ENCODE measurements around the gene PCOLCE2. TPM values are rescaled to one million over a fixed set of nuclear protein-coding genes. Genes with fewer than 3 reads are reported as not detected.

PCOLCE2 gene
- total RNA-seq, 6 experiments from 2014 or later = 1.8 to 9.7 (median 3.8) TPM

DNA sequence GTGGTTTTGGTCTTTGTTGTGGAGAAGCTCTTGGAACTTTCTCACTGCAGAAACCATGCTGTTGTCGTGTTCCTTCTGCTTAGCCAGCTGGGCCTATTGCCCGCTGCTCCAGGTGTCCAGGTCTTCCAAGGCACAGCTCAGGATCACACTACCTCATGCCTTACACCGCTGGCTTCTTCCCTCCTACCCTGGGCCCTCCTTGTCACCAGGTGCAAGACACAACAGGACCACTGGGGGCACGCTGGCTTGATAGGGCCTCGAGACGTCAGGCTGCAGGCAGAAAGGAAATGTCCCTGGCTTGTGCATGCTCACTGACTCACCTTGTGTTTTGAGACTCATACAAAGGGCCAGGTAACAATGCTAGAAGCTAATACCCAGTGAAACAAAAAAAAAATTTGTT lies 42.3 kb upstream of the PCOLCE2 start:
- H3K27me3 ChIP-seq = no peaks in the 10 kb centered on the region
- H3K4me3 ChIP-seq = no peak overlapping the region
- H3K9me3 ChIP-seq = no peaks in the 10 kb centered on the region
- WGBS (ENCODE audit: insufficient coverage, low coverage, low lambda C conversion rate, missing lambda C conversion rate) = 75% methylated on average over 5 of the region's 6 CpGs
- no peak for ATAC-seq
- intact Hi-C loops (cut with DNase I) = loop anchor here in 1 of 2 donors (10.0 kb wide), 1 partner anchor 54 kb away; no protein-coding TSS in a partner anchor
- TF ChIP-seq, protein P1, sequence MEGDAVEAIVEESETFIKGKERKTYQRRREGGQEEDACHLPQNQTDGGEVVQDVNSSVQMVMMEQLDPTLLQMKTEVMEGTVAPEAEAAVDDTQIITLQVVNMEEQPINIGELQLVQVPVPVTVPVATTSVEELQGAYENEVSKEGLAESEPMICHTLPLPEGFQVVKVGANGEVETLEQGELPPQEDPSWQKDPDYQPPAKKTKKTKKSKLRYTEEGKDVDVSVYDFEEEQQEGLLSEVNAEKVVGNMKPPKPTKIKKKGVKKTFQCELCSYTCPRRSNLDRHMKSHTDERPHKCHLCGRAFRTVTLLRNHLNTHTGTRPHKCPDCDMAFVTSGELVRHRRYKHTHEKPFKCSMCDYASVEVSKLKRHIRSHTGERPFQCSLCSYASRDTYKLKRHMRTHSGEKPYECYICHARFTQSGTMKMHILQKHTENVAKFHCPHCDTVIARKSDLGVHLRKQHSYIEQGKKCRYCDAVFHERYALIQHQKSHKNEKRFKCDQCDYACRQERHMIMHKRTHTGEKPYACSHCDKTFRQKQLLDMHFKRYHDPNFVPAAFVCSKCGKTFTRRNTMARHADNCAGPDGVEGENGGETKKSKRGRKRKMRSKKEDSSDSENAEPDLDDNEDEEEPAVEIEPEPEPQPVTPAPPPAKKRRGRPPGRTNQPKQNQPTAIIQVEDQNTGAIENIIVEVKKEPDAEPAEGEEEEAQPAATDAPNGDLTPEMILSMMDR (IDR thresholded peaks at IDR 0.05) = no peak
- TF ChIP-seq POLR2A (IDR thresholded peaks at IDR 0.05) = no peak
- no peak overlapping the region for H3K27ac ChIP-seq
- no peaks in the 10 kb centered on the region for H3K36me3 ChIP-seq
- peaks cover 0 to 32% (median 5%) of the 10 kb centered on the region in 4 donors for H3K4me1 ChIP-seq
- no peak for DNase-seq

DNA sequence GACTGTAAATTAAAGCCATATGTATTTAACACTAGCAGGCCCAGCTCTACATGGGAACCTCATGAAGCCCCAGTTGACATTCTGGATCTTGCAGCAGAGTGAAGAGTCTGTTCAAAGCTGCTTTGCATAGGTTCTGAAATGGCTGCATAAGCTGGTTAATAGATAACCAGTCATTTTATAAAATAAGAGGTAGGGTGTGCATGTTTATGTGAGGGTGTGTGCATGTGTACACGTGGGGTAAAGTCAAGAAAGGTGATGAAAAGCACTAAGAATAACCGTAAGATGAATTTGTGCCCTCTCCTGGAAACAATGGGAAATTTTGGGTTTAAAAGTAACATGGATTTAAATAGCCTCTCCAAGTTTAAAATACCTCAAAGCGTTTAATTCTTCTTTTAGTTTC lies 41.6 kb upstream of the PCOLCE2 start:
- WGBS (ENCODE audit: insufficient coverage, low coverage, low lambda C conversion rate, missing lambda C conversion rate) = 30% methylated on average over 3 of the region's 3 CpGs

DNA sequence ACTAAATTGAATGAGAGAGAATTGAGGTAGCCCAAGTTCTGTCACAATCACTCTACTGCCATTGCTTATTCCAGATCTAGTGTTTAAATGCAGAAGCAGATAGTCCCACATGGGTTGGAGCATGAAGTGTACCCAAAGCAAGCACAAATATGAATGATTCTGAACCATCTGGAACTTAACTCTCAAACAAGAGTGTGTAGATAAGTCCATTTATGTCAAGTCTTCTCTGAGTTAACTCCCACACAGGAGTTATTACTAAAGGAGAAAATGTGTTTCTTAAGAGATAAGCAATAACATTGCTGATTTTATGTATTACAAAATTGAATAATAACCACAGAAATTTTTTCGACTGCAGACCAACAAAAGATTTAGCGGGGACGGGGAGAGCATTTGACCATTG lies 41.0 kb upstream of the PCOLCE2 start:
- H3K27ac ChIP-seq = no peak overlapping the region
- no peak for ATAC-seq
- no peak for DNase-seq
- no peaks in the 10 kb centered on the region for H3K9me3 ChIP-seq
- H3K27me3 ChIP-seq = no peaks in the 10 kb centered on the region
- H3K4me3 ChIP-seq = no peak overlapping the region
- no peak for TF ChIP-seq POLR2A (IDR thresholded peaks at IDR 0.05)
- TF ChIP-seq, protein P1 (IDR thresholded peaks at IDR 0.05) = no peak
- WGBS (ENCODE audit: insufficient coverage, low coverage, low lambda C conversion rate, missing lambda C conversion rate) = 93% methylated on average over 3 of the region's 3 CpGs
- no peaks in the 10 kb centered on the region for H3K36me3 ChIP-seq
- intact Hi-C loops (cut with DNase I) = loop anchor here in 1 of 2 donors (10.0 kb wide), 1 partner anchor 55 kb away; no protein-coding TSS in a partner anchor
- H3K4me1 ChIP-seq = peaks cover 0 to 29% (median 6%) of the 10 kb centered on the region in 4 donors

More for the DNA sequence above, 41.6 kb upstream of the PCOLCE2 start:
- peak in 1 of 4 donors; percentile 13 for ATAC-seq
- no peak overlapping the region for H3K27ac ChIP-seq
- H3K4me1 ChIP-seq = peaks cover 0 to 31% (median 6%) of the 10 kb centered on the region in 4 donors
- H3K9me3 ChIP-seq = no peaks in the 10 kb centered on the region
- no peak for DNase-seq
- intact Hi-C loops (cut with DNase I) = loop anchor here in 1 of 2 donors (10.0 kb wide), 1 partner anchor 54 kb away; no protein-coding TSS in a partner anchor
- H3K4me3 ChIP-seq = no peak overlapping the region
- no peaks in the 10 kb centered on the region for H3K27me3 ChIP-seq
- H3K36me3 ChIP-seq = no peaks in the 10 kb centered on the region
- TF ChIP-seq POLR2A (IDR thresholded peaks at IDR 0.05) = no peak
- TF ChIP-seq, protein P1 (IDR thresholded peaks at IDR 0.05) = peak in 3 of 4 donors; percentile 11 to 20 (median 13)

DNA sequence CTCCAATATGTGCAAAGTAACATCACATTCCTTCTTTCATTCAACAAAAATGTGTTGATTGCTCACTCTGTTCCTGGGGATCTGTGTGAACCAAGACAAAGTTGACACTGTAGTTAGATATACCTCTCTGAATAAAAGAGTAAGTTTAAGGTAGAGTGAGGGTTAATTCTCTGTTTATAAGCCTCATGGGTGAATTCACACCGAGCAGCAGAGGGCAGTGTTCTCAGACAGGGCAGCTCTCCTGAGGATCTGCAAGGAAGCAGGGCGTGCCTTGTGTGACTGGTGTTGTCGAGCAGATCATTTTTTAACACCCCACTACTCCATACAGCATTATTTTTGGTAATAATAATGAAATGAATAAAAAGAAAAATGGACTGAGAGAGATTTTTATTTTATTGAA lies 40.2 kb upstream of the PCOLCE2 start:
- 7% methylated on average over 3 of the region's 3 CpGs for WGBS (ENCODE audit: insufficient coverage, low coverage, low lambda C conversion rate, missing lambda C conversion rate)
- peak; percentile 90 to 96 (median 93) for ATAC-seq
- Histone ChIP-seq H3K36me3 (no peaks in the 10 kb centered on the region), H3K9me3 (no peaks in the 10 kb centered on the region), H3K27me3 (no peaks in the 10 kb centered on the region), H3K4me3 (no peak overlapping the region), H3K27ac (no peak overlapping the region), H3K4me1 (peaks cover 0 to 29% (median 6%) of the 10 kb centered on the region in 4 donors)
- TF ChIP-seq, protein P1 (IDR thresholded peaks at IDR 0.05) = peak; percentile 61 to 77 (median 72)
- TF ChIP-seq POLR2A (IDR thresholded peaks at IDR 0.05) = no peak
- intact Hi-C loops (cut with DNase I) = no loop called here
- peak; percentile 70 to 84 (median 74) for DNase-seq

Measured in right lobe of liver (tissue), 6 donors.